BJ (cell line): ENCODE results near the gene MSL3B.

ENCODE experiments used
- CTCF ChIA-PET: fragments of 350-600 bp; formaldehyde crosslinking; extraction: SDS; loops from one replicate; lab custom pipeline; 2021; ENCODE audit warnings: antibody characterized with exemption, inconsistent platforms; lab: Yijun Ruan, JAX
- POLR2A ChIA-PET: fragments of 300-600 bp; sonication (Branson Sonifier 250); formaldehyde crosslinking; extraction: SDS; loops from one replicate; lab custom pipeline; 2021; ENCODE audit warnings: antibody characterized with exemption; lab: Charles Lee
- DNase-seq: peaks from one replicate; pipeline ENCODE4 v3.0.0-alpha.2; 2011; ENCODE audit warnings: low read depth
- H3K27me3 ChIP-seq: 2 replicates; pipeline ENCODE4 v1.6.0; 2011; ENCODE audit warnings: low read length; ENCODE audit not compliant: control insufficient read depth, insufficient read depth
- H3K36me3 ChIP-seq: 2 replicates; pipeline ENCODE4 v1.5.1; 2011; ENCODE audit warnings: low read length; ENCODE audit not compliant: control insufficient read depth, insufficient read depth
- H3K4me3 ChIP-seq: 2 replicates; pipeline ENCODE4 v1.5.1; 2011; ENCODE audit warnings: low read depth, mild to moderate bottlenecking, control low read depth, low read length
- CTCF ChIP-seq: IDR thresholded peaks from 2 replicates; pipeline ENCODE4 v1.5.1; 2011; ENCODE audit warnings: low read depth, mild to moderate bottlenecking, control low read depth, inconsistent platforms, low read length, moderate library complexity; ENCODE audit not compliant: insufficient read depth

The MSL3B gene

DNA sequence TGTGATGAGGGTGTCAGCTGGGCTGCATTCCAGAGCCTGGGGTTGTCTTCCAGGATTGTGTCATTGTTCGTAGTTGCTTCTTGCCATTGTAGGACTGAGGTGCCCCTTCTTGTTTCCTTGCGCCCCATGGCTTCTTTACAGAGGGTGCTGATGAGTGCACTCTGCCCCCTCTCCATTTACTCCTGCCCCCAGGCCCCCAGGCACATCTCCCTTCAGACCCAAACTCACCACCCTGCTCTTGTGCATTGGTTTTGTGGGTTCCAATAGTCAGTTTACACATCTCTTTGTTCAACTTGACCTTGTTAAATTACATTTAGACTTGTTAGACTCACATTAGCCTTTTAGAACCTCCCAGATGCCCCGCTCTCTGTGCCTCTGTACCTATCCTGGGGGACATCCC lies 47.0 kb downstream of the MSL3B start:
- ChIA-PET CTCF (no interaction called here), POLR2A (no interaction called here)
- no peak for TF ChIP-seq CTCF
- Histone ChIP-seq H3K36me3 (no peaks in the 10 kb centered on the region), H3K27me3 (no peaks in the 10 kb centered on the region), H3K4me3 (no peak overlapping the region)
- no peak for DNase-seq

GRCh38 chr2:233820774-233821105 lies 47.4 kb downstream of the MSL3B start:
- Histone ChIP-seq H3K27me3 (no peaks in the 10 kb centered on the region), H3K36me3 (no peaks in the 10 kb centered on the region), H3K4me3 (no peak overlapping the region)
- ChIA-PET POLR2A (no interaction called here), CTCF (no interaction called here)
- DNase-seq: no peak
- TF ChIP-seq CTCF: no peak

GRCh38 chr2:233819884-233820773 lies 48.1 kb downstream of the MSL3B start:
- no peak for TF ChIP-seq CTCF
- DNase-seq: no peak
- H3K36me3 ChIP-seq: no peaks in the 10 kb centered on the region
- ChIA-PET CTCF (interaction anchor here (1.0 kb wide), 1 partner anchor 53 kb away, joined by 3 read pairs; no protein-coding TSS in a partner anchor), POLR2A (no interaction called here)
- H3K27me3 ChIP-seq: no peaks in the 10 kb centered on the region
- no peak overlapping the region for H3K4me3 ChIP-seq

- no peak for DNase-seq
- ChIA-PET CTCF (interaction anchor here (1.0 kb wide), 1 partner anchor 52 kb away, joined by 3 read pairs; no protein-coding TSS in a partner anchor), POLR2A (no interaction called here)
- Histone ChIP-seq H3K27me3 (no peaks in the 10 kb centered on the region), H3K4me3 (no peak overlapping the region), H3K36me3 (no peaks in the 10 kb centered on the region)
- TF ChIP-seq CTCF: no peak
Measured at GRCh38 chr2:233818639-233819621, 49.3 kb downstream of the MSL3B start.
